H1 (cell line): ENCODE results near the gene PDE1C. TPM values are rescaled to one million over a fixed set of nuclear protein-coding genes. Genes with fewer than 3 reads are reported as not detected.

Source experiments
- CTCF ChIA-PET: fragments of 300-600 bp; sonication (Branson Sonifier 250); formaldehyde crosslinking; loops from one replicate; lab custom pipeline; 2021; ENCODE audit not compliant: partially characterized antibody; lab: Charles Lee
- POLR2A ChIA-PET: fragments of 300-600 bp; sonication (Branson Sonifier 250); formaldehyde crosslinking; loops from one replicate; lab custom pipeline; 2021; ENCODE audit warnings: inconsistent platforms; ENCODE audit not compliant: partially characterized antibody; lab: Charles Lee
- DNase-seq, 2 experiments: peaks; one replicate each; pipeline versions ENCODE4 v3.0.0 to v3.0.0-alpha.2; 2010 to 2022; ENCODE audit warnings: low spot score in 2 of 2, low read depth in 1 of 2, mixed read lengths in 1 of 2
- FAIRE-seq: peaks from 2 replicates; lab custom pipeline; 2011; peaks lifted over from hg19 to GRCh38; lab: Jason Lieb, UNC
- H2AFZ ChIP-seq: 2 replicates; pipeline ENCODE4 v1.8.1; 2012; ENCODE audit warnings: low read length, inconsistent platforms
- H2AK5ac ChIP-seq: 2 replicates; pipeline ENCODE4 v1.6.1; 2013; ENCODE audit warnings: low read depth, low read length
- H2BK120ac ChIP-seq: replicated peaks from 2 replicates; pipeline ENCODE3; 2013; ENCODE audit warnings: low read depth, low read length, inconsistent platforms
- H2BK12ac ChIP-seq: 2 replicates; pipeline ENCODE4 v1.6.1; 2013; ENCODE audit warnings: low read depth, low read length
- H2BK15ac ChIP-seq: 2 replicates; pipeline ENCODE4 v1.6.1; 2013; ENCODE audit warnings: low read length
- H2BK20ac ChIP-seq: 2 replicates; pipeline ENCODE4 v1.6.1; 2013; ENCODE audit warnings: low read length
- H2BK5ac ChIP-seq: 2 replicates; pipeline ENCODE4 v1.6.1; 2013; ENCODE audit warnings: low read depth, low read length
- H3K14ac ChIP-seq: 2 replicates; pipeline ENCODE4 v1.6.1; 2013; ENCODE audit warnings: inconsistent platforms; ENCODE audit not compliant: insufficient read length
- H3K18ac ChIP-seq: 2 replicates; pipeline ENCODE4 v1.6.1; 2013; ENCODE audit warnings: low read length; ENCODE audit errors: extremely low read depth
- H3K23ac ChIP-seq: 2 replicates; pipeline ENCODE4 v1.6.1; 2013; ENCODE audit warnings: inconsistent platforms; ENCODE audit not compliant: insufficient read length
- H3K23me2 ChIP-seq: 2 replicates; pipeline ENCODE4 v1.6.1; 2013; ENCODE audit warnings: low read depth, low read length
- H3K27ac ChIP-seq: 2 replicates; pipeline ENCODE4 v1.6.1; 2011; ENCODE audit warnings: low read depth, low read length, inconsistent platforms
- H3K27me3 ChIP-seq, 4 experiments: replicated peaks in 1 of 4; 1 replicate in 1 of 4; 2 replicates in 3 of 4; pipeline versions ENCODE4 v1.6.1 to v1.8.1; 2011 to 2013; ENCODE audit warnings: low read length in 3 of 4, mild to moderate bottlenecking in 3 of 4, inconsistent platforms in 2 of 4, mixed read lengths in 2 of 4, moderate library complexity in 1 of 4; ENCODE audit not compliant: control insufficient read depth in 3 of 4, insufficient read depth in 3 of 4; ENCODE audit errors: extremely low read depth in 1 of 4
- H3K36me3 ChIP-seq, 4 experiments: 2 replicates each; pipeline versions ENCODE4 v1.6.1 to v1.8.1; 2011 to 2013; ENCODE audit warnings: mild to moderate bottlenecking in 4 of 4, low read length in 3 of 4, moderate library complexity in 2 of 4, control low read depth in 1 of 4, inconsistent platforms in 1 of 4; ENCODE audit not compliant: insufficient read depth in 4 of 4, control insufficient read depth in 2 of 4
- H3K4ac ChIP-seq: replicated peaks from 2 replicates; pipeline ENCODE3; 2013; ENCODE audit warnings: low read length, low read depth, mixed read lengths, inconsistent platforms; ENCODE audit not compliant: insufficient read length
- H3K4me1 ChIP-seq, 4 experiments: replicated peaks in 1 of 4; 1 replicate in 1 of 4; 2 replicates in 3 of 4; pipeline versions ENCODE4 v1.6.1 to v1.8.1; 2011 to 2013; ENCODE audit warnings: low read length in 3 of 4, inconsistent platforms in 2 of 4, mixed read lengths in 1 of 4; ENCODE audit not compliant: insufficient read depth in 4 of 4, control insufficient read depth in 3 of 4
- H3K4me2 ChIP-seq, 2 experiments: 2 replicates each; pipeline versions ENCODE4 v1.6.1 to v1.8.1; 2011 to 2013; ENCODE audit warnings: low read depth in 2 of 2, low read length in 2 of 2, control low read depth in 1 of 2, inconsistent platforms in 1 of 2, mild to moderate bottlenecking in 1 of 2; ENCODE audit not compliant: insufficient read depth in 1 of 2
- H3K4me3 ChIP-seq, 4 experiments: fragments of 200-600, 300-600 bp in 1 of 4; sonication (generic), shearing (Covaris generic), sonication (Bioruptor Twin) in 1 of 4; 2 replicates each; pipeline versions ENCODE4 v1.5.1 to v1.8.1; 2011 to 2016; ENCODE audit warnings: low read length in 4 of 4, low read depth in 3 of 4, control low read depth in 2 of 4, inconsistent platforms in 2 of 4, mild to moderate bottlenecking in 2 of 4, mixed read lengths in 1 of 4, moderate library complexity in 1 of 4; ENCODE audit not compliant: insufficient read depth in 2 of 4; ENCODE audit errors: extremely low read depth in 1 of 4
- H3K56ac ChIP-seq: replicated peaks from 2 replicates; pipeline ENCODE3; 2013; ENCODE audit warnings: low read depth, mild to moderate bottlenecking, mixed read lengths, low read length, inconsistent platforms; ENCODE audit not compliant: insufficient read length
- H3K79me1 ChIP-seq: 2 replicates; pipeline ENCODE4 v1.6.1; 2013; ENCODE audit warnings: low read depth, low read length, control low read depth
- H3K79me2 ChIP-seq, 2 experiments: 2 replicates each; pipeline versions ENCODE4 v1.6.1 to v1.8.1; 2012 to 2013; ENCODE audit warnings: low read length in 2 of 2, mild to moderate bottlenecking in 2 of 2, inconsistent platforms in 1 of 2; ENCODE audit not compliant: insufficient read depth in 2 of 2, control insufficient read depth in 1 of 2
- H3K9ac ChIP-seq, 4 experiments: replicated peaks in 1 of 4; 1 replicate in 1 of 4; 2 replicates in 3 of 4; pipeline versions ENCODE4 v1.6.1 to v1.8.1; 2011 to 2013; ENCODE audit warnings: low read depth in 3 of 4, low read length in 3 of 4, control low read depth in 2 of 4, mild to moderate bottlenecking in 2 of 4, moderate library complexity in 2 of 4, inconsistent platforms in 1 of 4; ENCODE audit errors: extremely low read depth in 1 of 4
- H3K9me3 ChIP-seq, 2 experiments: 2 replicates each; pipeline versions ENCODE4 v1.6.1 to v1.8.1; 2012 to 2013; ENCODE audit warnings: mild to moderate bottlenecking in 2 of 2, moderate library complexity in 2 of 2, control low read depth in 1 of 2, inconsistent platforms in 1 of 2, low read depth in 1 of 2, low read length in 1 of 2, mixed read lengths in 1 of 2; ENCODE audit not compliant: insufficient read depth in 2 of 2
- H4K20me1 ChIP-seq, 2 experiments: replicated peaks in 1 of 2; 2 replicates each; pipeline versions ENCODE3 to v1.8.1; 2011 to 2013; ENCODE audit warnings: inconsistent platforms in 2 of 2, low read length in 2 of 2, mild to moderate bottlenecking in 1 of 2; ENCODE audit not compliant: insufficient read depth in 2 of 2, control insufficient read depth in 1 of 2
- H4K5ac ChIP-seq: 2 replicates; pipeline ENCODE4 v1.6.1; 2013; ENCODE audit warnings: low read length, low read depth, mixed read lengths, inconsistent platforms; ENCODE audit not compliant: insufficient read length
- H4K8ac ChIP-seq: 2 replicates; pipeline ENCODE4 v1.8.0; 2013; ENCODE audit warnings: mild to moderate bottlenecking, moderate library complexity, low read length, inconsistent platforms; ENCODE audit not compliant: insufficient read depth; ENCODE audit errors: extremely low read depth
- H4K91ac ChIP-seq: replicated peaks from 2 replicates; pipeline ENCODE3; 2013; ENCODE audit warnings: low read length, mixed read lengths, inconsistent platforms; ENCODE audit not compliant: insufficient read length
- GTF2F1 ChIP-seq: IDR thresholded peaks from 2 replicates; pipeline ENCODE4 v1.6.1; 2012; ENCODE audit warnings: low read depth, low read length, improper control_type of control experiment, borderline replicate concordance
- POU5F1 ChIP-seq: IDR thresholded peaks from 2 replicates; pipeline ENCODE4 v1.6.1; 2011; ENCODE audit warnings: low read depth, mild to moderate bottlenecking, low read length, moderate library complexity
- TAF1 ChIP-seq: IDR thresholded peaks from 2 replicates; pipeline ENCODE4 v1.6.1; 2011; ENCODE audit warnings: mild to moderate bottlenecking, low read depth, low read length
- polyA plus RNA-seq, 7 experiments: library from polyadenylated mRNA; depleted of rRNA in 3 of 7; stranded (reverse) in 5 of 7; unstranded in 2 of 7; fragments of >200 nt in 5 of 7; fragments of 200-250 nt in 2 of 7; gene quantifications; 1 replicate in 5 of 7; 2 replicates in 1 of 7; 4 replicates in 1 of 7; pipeline versions ENCODE4 v1.2.1 to v1.2.3, GENCODE V29; 2011 to 2013; ENCODE audit warnings: missing spikeins in 2 of 7, mixed read lengths in 2 of 7
- total RNA-seq: library from RNA; stranded (reverse); fragmentation: NEBNext Ultra II Directional; extraction: Animal tissue kit (Norgen Biotek cat#: 25700); gene quantifications from 2 replicates; pipeline ENCODE4 v1.2.1, GENCODE V29; 2021

The PDE1C gene
- total and polyA plus RNA-seq, 2 of the 8 experiments (the other 6 are each of a cell fraction or from before 2014, with no cell fraction given), result 0.11 to 1.1 TPM

- H3K27ac ChIP-seq, result no peak overlapping the region
- H3K4me3 ChIP-seq, result no peak overlapping the region
Measured at GRCh38 chr7:32069116-32069650, 1.0 kb downstream of the PDE1C start.

More at GRCh38 chr7:32069116-32069650, 1.0 kb downstream of the PDE1C start:
- Histone ChIP-seq H2BK15ac (no peak overlapping the region), H3K56ac (no peak overlapping the region), H3K27me3 (peaks cover 28 to 52% (median 44%) of the 10 kb centered on the region in 4 experiments), H2BK12ac (no peak overlapping the region), H3K79me1 (no peaks in the 10 kb centered on the region), H4K8ac (no peak overlapping the region), H3K9me3 (no peaks in the 10 kb centered on the region), H3K23ac (no peak overlapping the region), H4K20me1 (no peaks in the 10 kb centered on the region), H3K9ac (no peak overlapping the region), H3K4me1 (no peaks in the 10 kb centered on the region; a peak in 1 of 7 replicates), H3K14ac (no peak overlapping the region), H4K91ac (no peak overlapping the region), H3K36me3 (no peaks in the 10 kb centered on the region), H4K5ac (no peak overlapping the region), H3K4ac (no peak overlapping the region), H2BK120ac (no peak overlapping the region), H2AK5ac (no peak overlapping the region), H2BK5ac (no peak overlapping the region), H3K79me2 (no peaks in the 10 kb centered on the region), H2AFZ (no peak overlapping the region), H2BK20ac (no peak overlapping the region), H3K4me2 (peak overlapping the region in 1 of 2 experiments; percentile 83; a peak in 1 of 4 replicates), H3K18ac (no peak overlapping the region), H3K23me2 (peaks cover 10% of the 10 kb centered on the region; the same call in 1 of the 2 replicates)
- POLR2A ChIA-PET, result no interaction called here
- TF ChIP-seq POU5F1 (no peak), GTF2F1 (no peak), TAF1 (no peak)
- CTCF ChIA-PET, result interaction anchor here (1.3 to 3.2 kb wide), 3 partner anchors 88 to 254 kb away, joined by 3 to 11 read pairs (median 10); no protein-coding TSS in a partner anchor
- DNase-seq (no peak), FAIRE-seq (no peak)
